DOHH2 (cell line): ENCODE measurements around the gene SLC38A3.

Experiments used
- CTCF ChIP-seq: fragments of 200-600 bp; sonication (generic); IDR thresholded peaks from one replicate; pipeline ENCODE4 v1.5.1; 2014; ENCODE audit warnings: antibody characterized with exemption, mild to moderate bottlenecking, low read depth, low read length; ENCODE audit not compliant: poor library complexity, severe bottlenecking
- EZH2phosphoT487 ChIP-seq: fragments of 200-600 bp; sonication (generic); IDR thresholded peaks from 2 replicates; pipeline ENCODE4 v1.6.1; 2017; ENCODE audit warnings: borderline replicate concordance, mild to moderate bottlenecking, antibody characterized with exemption, low read length, moderate library complexity, mixed read lengths

GRCh38 chr3:50155491-50155878, 49.6 kb upstream of the SLC38A3 start:
- no peak for TF ChIP-seq CTCF
- peak; percentile 28; the same call in 1 of the 2 replicates for TF ChIP-seq EZH2phosphoT487
